Cardiac muscle cell (in vitro differentiated cells and primary cell): ENCODE data around the gene ZNF195. TPM values are rescaled to one million over a fixed set of nuclear protein-coding genes. Genes with fewer than 3 reads are reported as not detected.
A peak's percentile ranks its signal among the peaks of the same experiment; 100 is the strongest.
"Not testable (repeated sequence)": the region's sequence is repeated elsewhere in the genome, so short reads cannot be mapped to it uniquely, and the experiment has no call there.

ENCODE experiments used
- DNase-seq, 2 donors: peaks; one replicate each; pipeline versions ENCODE4 v3.0.0 to v3.0.0-alpha.2; 2010 to 2017; ENCODE audit warnings: low read depth in 1 of 2, low spot score in 1 of 2
- H3K27ac ChIP-seq: fragments of 200-600 bp; sonication (generic); 2 replicates; pipeline ENCODE4 v1.5.1; 2016
- H3K27me3 ChIP-seq: fragments of 200-600 bp; sonication (generic); 2 replicates; pipeline ENCODE4 v1.6.0; 2016; ENCODE audit warnings: control low read depth
- H3K36me3 ChIP-seq: fragments of 200-600 bp; sonication (generic); 2 replicates; pipeline ENCODE4 v1.5.1; 2016; ENCODE audit warnings: control low read depth
- H3K4me1 ChIP-seq: fragments of 200-600 bp; sonication (generic); 2 replicates; pipeline ENCODE4 v1.8.1; 2017; ENCODE audit warnings: low read depth, mild to moderate bottlenecking, mixed run types
- H3K4me3 ChIP-seq: fragments of 200-600 bp; sonication (generic); 2 replicates; pipeline ENCODE4 v1.5.1; 2016; ENCODE audit warnings: mild to moderate bottlenecking
- H3K9me3 ChIP-seq: fragments of 200-600 bp; sonication (generic); 2 replicates; pipeline ENCODE4 v1.5.1; 2017; ENCODE audit warnings: low read depth, mild to moderate bottlenecking, control low read depth
- polyA plus RNA-seq: library from polyadenylated mRNA; unstranded; fragments of >200 nt; fragmentation: Nextera tagmentation; extraction: Ambion mirVana; gene quantifications from 2 replicates; pipeline ENCODE4 v1.2.1, GENCODE V29; 2016
- total RNA-seq: library from RNA; depleted of rRNA; stranded (reverse); fragments of >200 nt; gene quantifications from 2 replicates; pipeline ENCODE4 v1.2.3, GENCODE V29; 2016
- TF ChIP-seq, protein P1 (sequence below): IDR thresholded peaks from 2 replicates; pipeline ENCODE4 v1.5.1; 2012; ENCODE audit warnings: low read depth, mild to moderate bottlenecking, low read length

The ZNF195 gene
- total and polyA plus RNA-seq, 2 experiments from 2014 or later: 35.1 to 35.5 TPM

DNA sequence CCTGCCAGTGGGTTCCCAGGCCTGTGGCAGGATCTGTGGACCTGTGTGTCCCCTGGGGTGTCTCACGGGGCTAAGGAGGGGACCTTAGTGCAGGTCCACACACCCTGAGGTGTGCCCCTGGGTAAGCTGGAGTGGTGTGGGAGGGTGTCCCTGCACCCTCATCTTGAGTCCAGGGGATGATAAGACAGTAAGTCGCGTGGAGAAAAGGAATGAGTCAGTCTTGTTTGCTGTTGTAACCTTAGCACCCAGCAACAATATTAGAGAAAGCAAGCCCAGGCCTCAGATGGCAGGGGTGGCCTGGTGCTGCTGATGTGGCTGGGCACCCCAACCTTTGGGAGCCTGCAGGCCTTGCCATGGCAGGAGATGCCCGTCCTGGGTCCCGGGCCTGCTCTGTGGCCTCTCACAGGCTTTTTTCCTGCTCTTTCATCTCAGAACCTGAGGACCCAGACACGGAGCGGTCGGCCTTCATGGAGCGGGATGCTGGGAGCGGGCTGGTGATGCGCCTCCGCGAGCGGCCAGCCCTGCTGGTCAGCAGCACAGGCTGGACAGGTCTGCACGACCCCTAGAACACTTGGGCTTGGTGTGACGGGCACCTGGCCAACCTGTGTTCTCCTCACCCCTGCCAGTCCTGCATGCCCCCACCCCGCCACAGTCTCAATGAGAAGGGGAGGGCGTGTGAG, 23.4 kb upstream of the ZNF195 start:
- not testable (repeated sequence) for H3K4me1 ChIP-seq, H3K27ac ChIP-seq, H3K9me3 ChIP-seq, H3K27me3 ChIP-seq, H3K4me3 ChIP-seq, H3K36me3 ChIP-seq
- DNase-seq: peak in 1 of 2 donors; percentile 16

DNA sequence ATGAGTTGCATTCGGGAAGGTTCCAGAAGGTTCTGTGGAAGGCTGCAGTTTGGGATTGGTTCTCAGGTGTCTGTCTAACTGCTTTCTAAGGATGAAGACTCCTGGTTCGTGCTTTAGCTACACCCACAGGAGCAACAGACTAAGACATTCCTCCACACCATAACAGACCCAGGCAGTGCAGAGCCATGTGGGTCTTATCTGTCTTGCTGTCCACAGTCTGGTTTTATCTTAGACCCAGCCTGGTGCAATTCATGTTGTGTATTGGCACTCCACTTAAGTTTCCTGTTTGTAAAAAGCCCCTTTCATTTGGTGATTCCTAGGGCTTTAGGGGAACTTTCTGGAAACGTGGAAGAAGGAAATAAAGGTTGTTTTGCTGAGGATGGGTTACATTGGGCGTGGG, 22.1 kb upstream of the ZNF195 start:
- not testable (repeated sequence) for H3K4me3 ChIP-seq, H3K27me3 ChIP-seq, H3K4me1 ChIP-seq, H3K9me3 ChIP-seq, H3K27ac ChIP-seq, H3K36me3 ChIP-seq
- DNase-seq: peak in 1 of 2 donors; percentile 17

DNA sequence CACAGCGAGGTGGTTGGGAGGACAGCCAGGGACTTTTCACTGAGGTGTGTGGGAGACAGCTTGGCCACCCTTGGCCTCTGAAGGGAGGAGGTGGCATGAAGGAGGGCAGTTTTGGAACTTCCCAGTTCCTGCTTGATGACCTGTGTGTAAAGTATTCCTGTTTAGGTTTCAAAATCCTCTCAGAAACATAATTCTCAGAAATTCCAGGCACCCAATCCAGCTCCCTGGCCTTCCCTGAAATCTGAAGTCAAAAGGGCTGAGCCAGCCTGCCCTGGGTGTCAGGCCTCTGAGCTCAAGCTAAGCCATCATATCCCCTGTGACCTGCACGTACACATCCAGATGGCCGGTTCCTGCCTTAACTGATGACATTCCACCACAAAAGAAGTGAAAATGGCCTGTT, 19.6 kb upstream of the ZNF195 start:
- not testable (repeated sequence) for H3K4me1 ChIP-seq, DNase-seq

DNA sequence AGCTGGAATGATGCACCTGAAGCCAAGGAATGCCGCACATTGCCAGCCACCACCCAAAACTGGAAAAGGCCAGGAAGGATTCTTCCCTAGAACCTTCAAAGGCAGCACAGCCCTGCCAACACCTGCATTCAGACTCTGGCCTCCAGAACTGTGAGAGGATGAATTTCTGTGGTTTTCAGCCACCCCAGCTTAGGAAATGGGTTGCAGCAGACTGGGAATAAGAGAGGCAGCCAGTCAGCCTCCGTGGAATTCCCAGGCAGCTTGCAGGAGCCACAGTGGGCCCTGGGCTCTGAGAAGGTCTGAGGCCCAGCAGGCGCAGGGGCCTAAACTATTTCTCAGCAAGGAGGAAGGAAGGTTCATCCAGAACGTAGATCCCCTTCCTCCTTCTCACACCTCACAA, 19.2 kb upstream of the ZNF195 start:
- not testable (repeated sequence) for DNase-seq, H3K27ac ChIP-seq, H3K4me1 ChIP-seq, H3K4me3 ChIP-seq, H3K27me3 ChIP-seq, H3K9me3 ChIP-seq, H3K36me3 ChIP-seq

More for the DNA sequence above, 19.6 kb upstream of the ZNF195 start:
- H3K27me3 ChIP-seq, H3K4me3 ChIP-seq, H3K27ac ChIP-seq, H3K36me3 ChIP-seq, H3K9me3 ChIP-seq: not testable (repeated sequence)

DNA sequence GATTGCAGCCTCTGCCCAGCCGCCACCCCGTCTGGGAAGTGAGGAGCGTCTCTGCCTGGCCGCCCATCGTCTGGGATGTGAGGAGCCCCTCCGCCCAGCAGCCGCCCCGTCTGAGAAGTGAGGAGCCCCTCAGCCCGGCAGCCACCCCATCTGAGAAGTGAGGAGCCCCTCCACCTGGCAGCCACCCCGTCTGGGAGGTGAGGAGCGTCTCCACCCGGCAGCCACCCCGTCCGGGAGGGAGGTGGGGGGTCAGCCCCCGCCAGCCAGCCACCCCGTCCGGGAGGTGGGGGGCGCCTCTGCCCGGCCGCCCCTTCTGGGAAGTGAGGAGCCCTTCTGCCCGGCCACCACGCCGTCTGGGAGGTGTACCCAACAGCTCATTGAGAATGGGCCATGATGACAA, 18.3 kb upstream of the ZNF195 start:
- H3K27ac ChIP-seq, H3K4me3 ChIP-seq, H3K4me1 ChIP-seq, H3K27me3 ChIP-seq, H3K9me3 ChIP-seq, H3K36me3 ChIP-seq, DNase-seq: not testable (repeated sequence)

DNA sequence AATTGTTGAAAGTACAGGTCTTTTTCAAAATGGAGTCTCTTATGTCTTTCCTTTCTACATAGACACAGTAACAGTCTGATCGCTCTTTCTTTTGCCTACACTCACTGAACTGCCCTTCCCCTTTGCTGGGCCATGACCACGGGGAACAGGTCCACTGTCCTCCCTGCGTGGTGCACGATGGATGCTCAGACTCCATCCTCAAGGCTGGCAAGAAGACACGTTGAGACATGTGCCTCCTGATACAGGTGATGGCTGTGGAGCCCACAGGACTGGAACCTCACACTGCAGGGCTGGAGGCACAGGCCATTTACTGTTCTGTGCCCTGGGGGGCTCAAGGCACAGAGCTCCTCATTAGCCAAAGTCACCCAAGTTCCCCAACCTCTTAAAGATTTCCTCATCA, 16.5 kb upstream of the ZNF195 start:
- not testable (repeated sequence) for H3K27ac ChIP-seq, DNase-seq, H3K9me3 ChIP-seq

DNA sequence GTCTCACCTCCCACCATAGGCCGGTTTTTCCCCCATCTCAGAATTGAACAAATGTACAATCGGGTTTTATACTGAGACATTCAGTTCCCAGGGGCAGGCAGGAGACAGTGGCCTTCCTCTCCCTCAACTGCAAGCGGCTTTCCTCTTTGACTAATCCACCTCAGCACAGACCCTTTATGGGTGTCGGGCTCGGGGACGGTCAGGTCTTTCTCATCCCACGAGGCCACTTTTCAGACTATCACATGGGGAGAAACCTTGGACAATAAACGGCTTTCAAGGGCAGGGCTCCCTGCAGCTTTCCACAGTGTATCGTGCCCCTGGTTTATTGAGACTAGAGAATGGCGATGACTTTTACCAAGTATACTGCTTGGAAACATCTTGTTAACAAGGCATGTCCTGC, 16.0 kb upstream of the ZNF195 start:
- not testable (repeated sequence) for H3K9me3 ChIP-seq, H3K4me1 ChIP-seq, DNase-seq, H3K36me3 ChIP-seq, H3K27me3 ChIP-seq, H3K27ac ChIP-seq, H3K4me3 ChIP-seq

More for the DNA sequence above, 16.5 kb upstream of the ZNF195 start:
- not testable (repeated sequence) for H3K4me1 ChIP-seq, H3K36me3 ChIP-seq, H3K4me3 ChIP-seq, H3K27me3 ChIP-seq

DNA sequence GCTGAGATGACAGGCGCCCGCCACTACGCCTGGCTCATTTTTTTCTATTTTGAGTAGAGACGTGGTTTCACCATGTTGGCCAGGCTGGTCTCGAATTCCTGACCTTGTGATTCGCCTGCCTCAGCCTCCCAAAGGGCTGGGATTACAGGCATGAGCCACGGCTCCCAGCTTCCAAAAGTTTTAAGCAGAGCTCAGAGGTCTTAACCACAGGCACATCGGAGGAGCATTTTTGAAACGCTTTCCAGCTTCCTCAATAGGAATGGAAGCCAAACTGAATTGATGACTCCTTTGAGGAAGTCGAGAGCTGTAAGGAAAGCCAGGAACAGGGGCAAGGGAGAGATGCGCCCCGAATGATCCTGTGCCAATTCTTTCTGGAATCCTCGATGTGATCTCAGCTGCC, 14.5 kb upstream of the ZNF195 start:
- H3K9me3 ChIP-seq, H3K36me3 ChIP-seq, H3K27ac ChIP-seq, DNase-seq, H3K27me3 ChIP-seq, H3K4me3 ChIP-seq, H3K4me1 ChIP-seq: not testable (repeated sequence)

DNA sequence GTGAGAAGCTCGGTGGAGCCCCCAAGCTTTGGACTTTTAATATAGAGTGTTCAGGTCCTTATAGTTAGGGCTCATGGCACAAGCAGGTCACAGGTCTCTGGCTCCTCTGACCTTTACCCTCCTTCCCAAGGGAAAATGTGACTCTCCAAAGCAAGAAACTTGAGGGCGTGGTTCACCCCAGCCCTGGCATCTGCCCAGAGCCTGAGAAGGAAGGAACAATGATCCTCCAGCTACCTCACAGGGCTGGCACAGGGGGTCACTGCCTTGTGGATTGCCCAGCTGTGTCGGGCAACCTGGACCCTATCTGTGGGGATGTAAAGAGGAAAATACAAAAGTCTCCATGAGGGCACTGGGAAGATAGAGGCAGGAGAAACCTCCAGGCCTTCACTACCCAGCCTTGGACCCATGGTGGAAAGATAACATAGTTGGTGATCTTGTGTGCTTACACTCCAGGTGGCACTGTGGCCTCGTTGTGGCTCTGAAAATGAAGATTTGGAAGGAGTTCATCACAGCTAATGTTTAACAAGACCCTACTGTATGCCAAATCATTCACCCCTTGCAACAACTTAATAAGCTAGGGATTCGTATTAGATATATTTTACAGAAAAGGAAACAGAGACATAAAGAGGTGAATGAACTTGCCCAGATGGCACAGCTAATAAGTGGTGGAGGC, 3.8 kb upstream of the ZNF195 start:
- H3K27ac ChIP-seq: no peak overlapping the region
- H3K4me3 ChIP-seq: no peak overlapping the region
- peaks cover 26% of the 10 kb centered on the region for H3K36me3 ChIP-seq
- no peaks in the 10 kb centered on the region for H3K9me3 ChIP-seq
- TF ChIP-seq, protein P1, sequence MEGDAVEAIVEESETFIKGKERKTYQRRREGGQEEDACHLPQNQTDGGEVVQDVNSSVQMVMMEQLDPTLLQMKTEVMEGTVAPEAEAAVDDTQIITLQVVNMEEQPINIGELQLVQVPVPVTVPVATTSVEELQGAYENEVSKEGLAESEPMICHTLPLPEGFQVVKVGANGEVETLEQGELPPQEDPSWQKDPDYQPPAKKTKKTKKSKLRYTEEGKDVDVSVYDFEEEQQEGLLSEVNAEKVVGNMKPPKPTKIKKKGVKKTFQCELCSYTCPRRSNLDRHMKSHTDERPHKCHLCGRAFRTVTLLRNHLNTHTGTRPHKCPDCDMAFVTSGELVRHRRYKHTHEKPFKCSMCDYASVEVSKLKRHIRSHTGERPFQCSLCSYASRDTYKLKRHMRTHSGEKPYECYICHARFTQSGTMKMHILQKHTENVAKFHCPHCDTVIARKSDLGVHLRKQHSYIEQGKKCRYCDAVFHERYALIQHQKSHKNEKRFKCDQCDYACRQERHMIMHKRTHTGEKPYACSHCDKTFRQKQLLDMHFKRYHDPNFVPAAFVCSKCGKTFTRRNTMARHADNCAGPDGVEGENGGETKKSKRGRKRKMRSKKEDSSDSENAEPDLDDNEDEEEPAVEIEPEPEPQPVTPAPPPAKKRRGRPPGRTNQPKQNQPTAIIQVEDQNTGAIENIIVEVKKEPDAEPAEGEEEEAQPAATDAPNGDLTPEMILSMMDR: no peak
- no peaks in the 10 kb centered on the region for H3K4me1 ChIP-seq
- H3K27me3 ChIP-seq: no peaks in the 10 kb centered on the region
- DNase-seq: no peak

DNA sequence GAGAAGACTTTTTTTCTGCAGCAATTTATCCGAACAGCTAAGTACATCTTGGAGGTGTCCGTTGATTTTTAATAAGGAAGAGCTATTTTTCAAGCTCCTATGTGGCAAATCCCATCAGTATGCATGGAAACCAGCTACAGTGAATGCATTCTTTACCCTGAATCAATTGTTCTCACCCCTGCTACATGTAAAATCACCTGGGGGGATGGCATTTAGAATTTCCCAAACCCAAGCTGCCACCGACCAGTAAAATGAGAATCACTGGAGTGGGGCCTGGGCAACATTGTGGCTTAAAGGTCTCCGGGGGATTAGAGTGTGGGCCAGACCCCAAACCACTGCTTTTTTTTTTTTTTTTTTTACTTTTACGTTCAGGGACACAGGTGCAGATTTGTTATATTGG, 2.8 kb upstream of the ZNF195 start:
- Histone ChIP-seq H3K27me3 (no peaks in the 10 kb centered on the region), H3K4me1 (no peaks in the 10 kb centered on the region), H3K36me3 (peaks cover 30% of the 10 kb centered on the region), H3K4me3 (peak overlapping the region; percentile 62), H3K27ac (no peak overlapping the region), H3K9me3 (no peaks in the 10 kb centered on the region)
- TF ChIP-seq, protein P1: no peak
- DNase-seq: no peak
